Vagina (tissue), 2 donors: ENCODE results near the gene STAU1. TPM values are rescaled to one million over a fixed set of nuclear protein-coding genes. Genes with fewer than 3 reads are reported as not detected.

Source experiments
- DNase-seq, 2 donors: peaks; one replicate each; pipeline ENCODE4 v3.0.0-alpha.2; 2017; ENCODE audit errors: extremely low spot score in 2 of 2
- H3K27ac ChIP-seq: fragments of 200-600 bp; sonication (generic); one replicate; pipeline ENCODE4 v1.5.1; 2019
- H3K27me3 ChIP-seq: fragments of 200-600 bp; sonication (generic); one replicate; pipeline ENCODE4 v1.5.1; 2019
- H3K36me3 ChIP-seq, 2 donors: fragments of 200-600 bp; sonication (generic); one replicate each; pipeline ENCODE4 v1.5.1; 2017 to 2019
- H3K4me1 ChIP-seq: fragments of 200-600 bp; sonication (generic); one replicate; pipeline ENCODE4 v1.5.1; 2019
- H3K4me3 ChIP-seq, 2 donors: fragments of 200-600 bp; sonication (generic); 1 replicate in 1 of 2; 2 replicates in 1 of 2; pipeline ENCODE4 v1.5.1; 2016 to 2019
- H3K9me3 ChIP-seq: fragments of 200-600 bp; sonication (generic); one replicate; pipeline ENCODE4 v1.5.1; 2019
- POLR2A ChIP-seq, 2 donors: fragments of 450-650 bp; IDR thresholded peaks; one replicate each; pipeline ENCODE4 v1.6.1; 2017; ENCODE audit warnings: antibody characterized with exemption in 2 of 2, mild to moderate bottlenecking in 2 of 2, moderate library complexity in 2 of 2
- POLR2AphosphoS5 ChIP-seq, 2 donors: sonication (generic); formaldehyde crosslinking; IDR thresholded peaks; one replicate each; pipeline ENCODE4 v1.9.0; 2017; ENCODE audit warnings: antibody characterized with exemption in 2 of 2, mild to moderate bottlenecking in 2 of 2, low read depth in 1 of 2; ENCODE audit not compliant: insufficient read depth in 1 of 2
- intact Hi-C: fragments of 100-400 bp; cut with DNase I; formaldehyde crosslinking; loops from one replicate; pipeline ENCODE4 v1.15.1; 2023
- total RNA-seq: library from RNA; depleted of rRNA; stranded (reverse); fragments of >200 nt; gene quantifications from one replicate; pipeline ENCODE4 v1.2.3, GENCODE V29; 2016
- TF ChIP-seq, protein P1 (sequence below), 3 experiments: fragments of 450-650 bp in 2 of 3; fragments of 200-600 bp in 1 of 3; sonication (generic) in 1 of 3; IDR thresholded peaks; one replicate each; pipeline ENCODE4 v1.5.1; 2017 to 2019; ENCODE audit warnings: antibody characterized with exemption in 3 of 3, mild to moderate bottlenecking in 2 of 3, moderate library complexity in 2 of 3

STAU1 gene
- total RNA-seq, 1 donor from 2014 or later = 68.5 TPM

DNA sequence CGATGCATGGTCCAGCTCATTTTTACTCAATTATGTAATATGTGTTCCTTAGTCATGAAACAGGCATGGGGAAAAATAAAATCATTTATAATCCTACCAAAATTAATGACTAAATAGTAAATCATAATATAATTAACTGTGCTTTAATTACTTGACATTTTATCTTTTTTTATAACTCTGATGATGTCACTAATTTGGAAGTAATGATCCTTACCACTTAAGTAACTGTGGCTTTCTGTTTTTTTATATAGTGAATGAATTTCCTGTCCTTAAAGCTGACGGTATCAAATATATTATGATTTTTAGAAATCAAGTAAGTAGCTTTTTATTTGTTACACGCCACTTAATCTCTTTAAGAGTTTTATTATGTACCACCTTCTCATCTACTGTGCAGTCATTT lies 109.8 kb downstream of the STAU1 start:
- Histone ChIP-seq H3K4me1 (no peaks in the 10 kb centered on the region), H3K27me3 (no peaks in the 10 kb centered on the region), H3K4me3 (no peak overlapping the region), H3K36me3 (peaks cover 0 to 87% of the 10 kb centered on the region in 2 donors), H3K9me3 (no peaks in the 10 kb centered on the region), H3K27ac (no peak overlapping the region)
- TF ChIP-seq POLR2A (IDR thresholded peaks at IDR 0.05) (no peak), POLR2AphosphoS5 (IDR thresholded peaks at IDR 0.05; ENCODE audit: insufficient read depth in 1 of 2, low read depth in 1 of 2) (no peak)
- TF ChIP-seq, protein P1, sequence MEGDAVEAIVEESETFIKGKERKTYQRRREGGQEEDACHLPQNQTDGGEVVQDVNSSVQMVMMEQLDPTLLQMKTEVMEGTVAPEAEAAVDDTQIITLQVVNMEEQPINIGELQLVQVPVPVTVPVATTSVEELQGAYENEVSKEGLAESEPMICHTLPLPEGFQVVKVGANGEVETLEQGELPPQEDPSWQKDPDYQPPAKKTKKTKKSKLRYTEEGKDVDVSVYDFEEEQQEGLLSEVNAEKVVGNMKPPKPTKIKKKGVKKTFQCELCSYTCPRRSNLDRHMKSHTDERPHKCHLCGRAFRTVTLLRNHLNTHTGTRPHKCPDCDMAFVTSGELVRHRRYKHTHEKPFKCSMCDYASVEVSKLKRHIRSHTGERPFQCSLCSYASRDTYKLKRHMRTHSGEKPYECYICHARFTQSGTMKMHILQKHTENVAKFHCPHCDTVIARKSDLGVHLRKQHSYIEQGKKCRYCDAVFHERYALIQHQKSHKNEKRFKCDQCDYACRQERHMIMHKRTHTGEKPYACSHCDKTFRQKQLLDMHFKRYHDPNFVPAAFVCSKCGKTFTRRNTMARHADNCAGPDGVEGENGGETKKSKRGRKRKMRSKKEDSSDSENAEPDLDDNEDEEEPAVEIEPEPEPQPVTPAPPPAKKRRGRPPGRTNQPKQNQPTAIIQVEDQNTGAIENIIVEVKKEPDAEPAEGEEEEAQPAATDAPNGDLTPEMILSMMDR (IDR thresholded peaks at IDR 0.05) = no peak
- intact Hi-C loops = no loop called here
- DNase-seq = no peak

DNA sequence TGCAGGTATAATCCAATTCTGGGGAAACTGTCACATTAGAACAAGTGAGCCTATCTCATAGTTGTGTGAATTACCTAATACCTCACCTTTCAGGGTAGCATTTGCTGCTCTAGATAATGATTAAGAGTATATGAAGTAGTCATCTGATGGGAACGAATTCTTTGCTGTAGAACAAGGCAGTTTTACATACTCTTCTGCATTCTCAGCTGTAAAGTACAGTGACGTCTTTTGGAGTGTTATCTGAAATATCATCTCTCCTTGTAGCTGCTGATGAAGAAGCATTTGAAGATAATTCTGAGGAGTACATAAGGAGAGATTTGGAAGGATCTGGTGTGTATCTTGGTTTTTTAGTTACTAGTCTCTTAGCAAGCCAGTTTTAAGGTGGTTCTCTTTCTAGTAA lies 113.6 kb downstream of the STAU1 start:
- H3K36me3 ChIP-seq = peaks cover 0 to 84% of the 10 kb centered on the region in 2 donors
- no peak for DNase-seq
- intact Hi-C loops = no loop called here
- H3K27ac ChIP-seq = no peak overlapping the region
- H3K27me3 ChIP-seq = no peaks in the 10 kb centered on the region
- H3K4me3 ChIP-seq = no peak overlapping the region
- H3K4me1 ChIP-seq = no peaks in the 10 kb centered on the region
- no peaks in the 10 kb centered on the region for H3K9me3 ChIP-seq
- TF ChIP-seq POLR2A (IDR thresholded peaks at IDR 0.05) (no peak), POLR2AphosphoS5 (IDR thresholded peaks at IDR 0.05; ENCODE audit: insufficient read depth in 1 of 2, low read depth in 1 of 2) (no peak)
- TF ChIP-seq, protein P1 (IDR thresholded peaks at IDR 0.05) = no peak

Other genes with a start within 250 kb of the STAU1 start
- gene CSE1L, start 142.0 kb downstream of the STAU1 start, total RNA-seq = 39.0 TPM
- gene DDX27, start 31.1 kb upstream of the STAU1 start, total RNA-seq = 23.3 TPM
- 27.5 TPM for gene ZNFX1, start 89.7 kb upstream of the STAU1 start, total RNA-seq